GM19025 (cell line): ENCODE data around the gene KLHL11.
"Not testable (repeated sequence)": the region's sequence is repeated elsewhere in the genome, so short reads cannot be mapped to it uniquely, and the experiment has no call there.

ENCODE experiments used
- ATAC-seq: cut with Tn5 transposase; IDR thresholded peaks from one replicate; pipeline ENCODE4 v1.9.1; 2021; ENCODE audit warnings: mild to moderate bottlenecking, low read depth, moderate library complexity; ENCODE audit not compliant: unreplicated experiment

KLHL11 gene

GRCh38 chr17:41840781-41841180 is 24.4 kb downstream of the KLHL11 start:
- not testable (repeated sequence) for ATAC-seq

- not testable (repeated sequence) for ATAC-seq
These were observed 25.8 kb downstream of the KLHL11 start for GRCh38 chr17:41839448-41839847.

GRCh38 chr17:41837761-41838538 is 27.3 kb downstream of the KLHL11 start, which contains the start of gene KLHL10:
Gene KLHL10, plus strand, starts transcription at chr17:41837825. Its CDS starts 108 bp downstream, at chr17:41837933.
- no peak for ATAC-seq

- no peak for ATAC-seq
These were observed 28.6 kb downstream of the KLHL11 start for GRCh38 chr17:41836550-41837196.

GRCh38 chr17:41835800-41836549 is 29.2 kb downstream of the KLHL11 start, which contains the start of gene NT5C3B:
Gene NT5C3B, minus strand, starts transcription at chr17:41836232. Its CDS starts 39 bp downstream, at chr17:41836193.
- ATAC-seq: no peak

- no peak for ATAC-seq
These were observed 29.9 kb downstream of the KLHL11 start for GRCh38 chr17:41835214-41835799.

GRCh38 chr17:41829961-41830360 is 35.3 kb downstream of the KLHL11 start:
- not testable (repeated sequence) for ATAC-seq

- no peak for ATAC-seq
These were observed 39.9 kb downstream of the KLHL11 start for GRCh38 chr17:41825175-41825845.

- no peak for ATAC-seq
These were observed 41.1 kb downstream of the KLHL11 start for GRCh38 chr17:41824086-41824485.

GRCh38 chr17:41823580-41823979 is 41.6 kb downstream of the KLHL11 start:
- no peak for ATAC-seq

GRCh38 chr17:41823141-41823524 is 42.1 kb downstream of the KLHL11 start:
- no peak for ATAC-seq

- ATAC-seq: no peak
These were observed 42.7 kb downstream of the KLHL11 start for GRCh38 chr17:41822216-41823140.

GRCh38 chr17:41821776-41822175 is 43.4 kb downstream of the KLHL11 start:
- no peak for ATAC-seq

GRCh38 chr17:41818024-41818423 is 47.2 kb downstream of the KLHL11 start:
- no peak for ATAC-seq

GRCh38 chr17:41816637-41817320 is 48.4 kb downstream of the KLHL11 start:
- no peak for ATAC-seq

- no peak for ATAC-seq
These were observed 51.0 kb downstream of the KLHL11 start for GRCh38 chr17:41814195-41814594.

GRCh38 chr17:41813699-41814124 is 51.5 kb downstream of the KLHL11 start:
- no peak for ATAC-seq

GRCh38 chr17:41813152-41813680 is 52.0 kb downstream of the KLHL11 start:
- ATAC-seq: no peak
